HG02798 (cell line): Measurements from ENCODE around the gene PTPRF.
"Not testable (repeated sequence)": the region's sequence is repeated elsewhere in the genome, so short reads cannot be mapped to it uniquely, and the experiment has no call there.

Source experiments
- ATAC-seq: cut with Tn5 transposase; IDR thresholded peaks from one replicate; pipeline ENCODE4 v1.9.1; 2021; ENCODE audit warnings: mild to moderate bottlenecking; ENCODE audit not compliant: unreplicated experiment, poor library complexity

PTPRF gene

GRCh38 chr1:43619996-43620920 is 89.6 kb downstream of the PTPRF start:
- no peak for ATAC-seq

DNA sequence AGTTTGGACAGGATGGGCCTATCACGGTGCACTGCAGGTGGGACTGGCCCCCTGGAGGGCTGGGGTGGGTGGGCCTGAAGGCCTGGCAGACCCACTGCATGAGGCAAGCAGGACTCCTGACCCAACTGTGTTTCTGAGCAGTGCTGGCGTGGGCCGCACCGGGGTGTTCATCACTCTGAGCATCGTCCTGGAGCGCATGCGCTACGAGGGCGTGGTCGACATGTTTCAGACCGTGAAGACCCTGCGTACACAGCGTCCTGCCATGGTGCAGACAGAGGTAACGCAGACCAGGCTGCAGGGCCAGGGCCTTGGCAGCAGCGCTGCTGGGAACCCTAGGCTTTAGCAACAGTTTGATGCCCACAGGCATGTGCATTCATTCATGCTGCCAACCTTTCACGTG is 90.3 kb downstream of the PTPRF start:
- no peak for ATAC-seq

GRCh38 chr1:43621386-43621785 is 90.7 kb downstream of the PTPRF start:
- ATAC-seq, result no peak

GRCh38 chr1:43621861-43622260 is 91.2 kb downstream of the PTPRF start:
- ATAC-seq, result no peak

GRCh38 chr1:43622471-43622870 is 91.8 kb downstream of the PTPRF start:
- no peak for ATAC-seq

- ATAC-seq, result no peak
Measured at GRCh38 chr1:43622901-43623780, 92.5 kb downstream of the PTPRF start.

GRCh38 chr1:43625063-43625780 is 94.5 kb downstream of the PTPRF start:
- no peak for ATAC-seq

DNA sequence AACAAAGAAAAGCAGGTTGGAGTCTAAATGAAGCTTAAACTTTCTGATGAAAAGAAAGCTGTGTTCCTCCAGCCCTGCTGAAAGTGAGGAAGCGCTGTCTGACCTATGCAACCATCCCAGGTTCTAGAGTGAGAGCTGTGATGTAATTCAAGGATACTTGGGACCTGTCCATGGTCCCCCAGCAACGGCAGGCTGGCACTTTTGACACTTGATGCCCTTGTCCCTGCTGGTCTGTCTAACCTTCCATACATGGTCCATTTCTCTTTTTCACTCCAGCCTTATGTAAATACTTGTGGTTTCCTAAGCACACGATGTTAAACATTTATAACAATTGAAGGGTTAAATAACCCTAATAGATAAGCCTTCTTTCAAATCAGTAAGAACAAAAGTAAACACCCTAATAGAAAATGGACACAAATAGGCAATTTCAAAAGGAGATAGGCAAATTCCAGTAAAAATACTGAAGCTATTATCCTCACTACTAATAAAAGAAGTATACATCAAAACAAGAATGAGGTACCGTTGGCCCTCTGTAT is 101.5 kb downstream of the PTPRF start:
- ATAC-seq, result no peak

GRCh38 chr1:43634721-43635120 is 104.0 kb downstream of the PTPRF start:
- ATAC-seq, result no peak

DNA sequence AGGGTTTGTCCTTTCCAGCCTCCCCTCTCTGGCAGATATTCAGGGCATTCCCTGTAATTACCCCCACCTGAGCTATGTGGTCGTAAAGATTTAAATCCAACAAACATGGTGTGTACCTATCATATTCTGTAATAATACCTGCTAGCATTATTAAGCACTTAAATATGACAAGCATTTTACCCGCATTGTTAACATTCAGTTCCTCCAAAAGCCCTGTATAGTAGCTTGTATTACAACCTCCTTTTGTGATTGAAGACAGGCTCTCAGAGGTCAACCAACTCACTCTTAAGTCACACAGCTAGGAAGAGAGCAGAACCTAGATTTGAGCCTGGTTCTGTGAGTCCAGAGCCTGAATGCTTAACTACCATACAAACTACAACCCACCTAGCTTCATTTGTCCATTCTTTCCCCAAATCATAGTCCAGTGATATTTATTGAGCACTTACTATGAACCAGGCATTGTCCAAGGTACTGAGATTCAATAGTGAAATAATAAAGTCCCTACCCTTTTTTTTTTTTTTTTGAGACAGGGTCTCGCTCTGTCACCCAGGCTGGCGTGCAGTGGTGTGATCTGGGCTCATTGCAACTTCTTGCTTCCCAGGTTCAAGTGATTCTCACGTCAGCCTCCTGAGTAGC is 105.4 kb downstream of the PTPRF start:
- ATAC-seq, result no peak

DNA sequence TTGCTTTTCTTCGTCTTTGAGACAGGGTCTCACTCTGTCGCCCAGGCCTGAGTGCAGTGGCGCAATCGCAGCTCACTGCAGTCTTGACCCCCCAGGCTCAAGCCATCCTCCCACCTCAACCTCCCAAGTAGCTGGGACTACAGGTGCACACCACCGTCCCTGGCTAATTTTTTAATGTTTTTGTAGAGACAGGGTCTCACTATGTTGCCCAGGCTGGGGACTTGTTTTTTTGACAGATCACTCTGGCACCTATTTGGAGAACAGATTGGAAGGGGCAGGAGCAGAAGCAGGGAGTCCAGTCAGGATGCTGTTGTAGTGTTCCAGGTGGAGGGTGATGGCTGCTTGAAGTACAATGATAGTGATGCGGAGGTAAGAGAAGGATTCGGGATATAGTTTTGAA is 106.6 kb downstream of the PTPRF start:
- no peak for ATAC-seq

DNA sequence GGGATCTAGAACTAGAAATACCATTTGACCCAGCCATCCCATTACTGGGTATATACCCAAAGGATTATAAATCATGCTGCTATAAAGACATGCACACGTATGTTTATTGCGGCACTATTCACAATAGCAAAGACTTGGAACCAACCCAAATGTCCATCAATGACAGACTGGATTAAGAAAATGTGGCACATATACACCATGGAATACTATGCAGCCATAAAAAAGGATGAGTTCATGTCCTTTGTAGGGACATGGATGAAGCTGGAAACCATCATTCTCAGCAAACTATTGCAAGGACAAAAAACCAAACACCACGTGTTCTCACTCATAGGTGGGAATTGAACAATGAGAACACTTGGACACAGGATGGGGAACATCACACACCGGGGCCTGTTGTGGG is 107.7 kb downstream of the PTPRF start:
- not testable (repeated sequence) for ATAC-seq

DNA sequence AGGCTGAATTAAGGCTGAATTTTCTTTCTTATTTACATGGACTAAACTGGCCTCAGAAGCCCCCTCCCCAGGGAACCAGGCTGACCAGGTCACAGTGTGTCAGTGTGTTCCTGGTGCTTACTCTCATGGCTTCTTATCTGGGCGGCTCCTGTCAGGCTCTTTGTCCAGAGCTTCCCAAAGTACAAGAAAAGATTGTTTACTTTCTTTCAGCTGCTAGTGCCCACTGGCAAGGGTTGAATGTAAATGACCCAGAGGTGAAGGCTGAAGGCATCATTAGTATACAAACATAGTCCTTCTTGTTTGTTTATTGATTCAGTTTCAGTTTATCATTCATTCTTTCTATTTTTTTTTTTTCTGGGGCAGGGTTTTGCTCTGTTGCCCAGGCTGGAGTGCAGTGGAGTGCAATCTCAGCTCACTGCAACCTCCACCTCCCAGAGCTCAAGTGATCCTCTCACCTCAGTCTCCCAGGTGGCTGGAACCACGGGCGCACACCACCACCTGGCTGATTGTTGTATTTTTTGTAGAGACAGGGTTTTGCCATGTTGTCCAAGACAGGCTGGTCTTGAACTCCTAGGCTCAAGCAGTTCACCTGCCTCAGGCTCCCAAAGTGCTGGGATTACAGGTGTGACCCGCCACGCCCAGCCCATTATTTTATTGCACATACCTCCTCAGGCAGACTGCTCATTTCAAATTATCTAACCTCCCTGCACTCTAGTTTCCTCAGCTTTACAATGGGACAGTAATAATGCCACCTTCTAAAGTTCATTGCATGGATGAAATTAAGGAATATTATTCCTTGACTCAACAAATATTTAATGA is 109.5 kb downstream of the PTPRF start:
- ATAC-seq, result no peak

DNA sequence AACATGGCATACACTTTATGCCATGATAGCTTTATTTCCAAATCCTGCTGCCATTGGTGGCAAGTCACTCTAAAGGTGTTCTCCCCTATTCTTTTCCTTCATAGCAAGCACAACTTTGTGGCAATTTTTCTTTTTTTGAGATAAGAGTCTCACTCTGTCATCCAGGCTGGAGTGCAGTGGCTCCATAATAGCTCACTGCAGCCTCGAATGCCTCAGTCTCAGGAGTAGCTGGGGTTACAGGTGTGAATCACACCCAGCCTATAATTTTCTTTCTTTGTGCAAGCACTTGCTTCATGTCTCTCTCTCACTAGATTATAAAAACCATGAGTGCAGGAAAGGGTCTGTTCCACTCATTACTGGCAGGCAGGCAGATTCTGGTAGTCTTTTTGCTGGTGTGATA is 113.9 kb downstream of the PTPRF start:
- ATAC-seq, result no peak

GRCh38 chr1:43645461-43645860 is 114.8 kb downstream of the PTPRF start:
- ATAC-seq, result no peak

- not testable (repeated sequence) for ATAC-seq
Measured at GRCh38 chr1:43647331-43647730, 116.6 kb downstream of the PTPRF start.

GRCh38 chr1:43648221-43648847 is 117.7 kb downstream of the PTPRF start:
- no peak for ATAC-seq

- no peak for ATAC-seq
Measured at GRCh38 chr1:43648876-43649477, 118.3 kb downstream of the PTPRF start.
